GM12873 (cell line): ENCODE measurements around the gene NFATC1.

Source experiments
- CTCF ChIP-seq: IDR thresholded peaks from 2 replicates; pipeline ENCODE4 v1.5.1; 2012; ENCODE audit warnings: low read depth, mild to moderate bottlenecking, moderate library complexity, low read length, control low read depth; ENCODE audit not compliant: insufficient read depth; ENCODE audit errors: missing control alignments

The NFATC1 gene

DNA sequence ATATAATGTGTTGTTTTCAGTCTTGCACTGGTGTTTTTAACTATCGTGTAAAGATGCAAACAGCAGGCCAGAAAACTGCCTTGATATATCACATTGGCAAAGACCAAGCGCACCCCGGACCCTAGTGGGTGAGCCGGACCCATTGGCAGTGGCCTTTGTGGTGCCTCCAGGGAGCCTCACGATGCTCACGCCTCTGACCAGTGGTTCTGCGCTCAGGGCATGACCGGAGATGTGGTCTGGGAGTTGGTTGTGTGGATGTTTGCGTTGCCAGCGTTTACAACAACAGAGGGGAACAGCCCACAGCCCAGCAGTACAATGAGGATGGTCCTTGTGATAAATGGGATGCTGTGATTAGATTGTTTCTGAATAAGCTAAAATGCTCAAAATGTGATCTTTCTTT is 32.6 kb downstream of the NFATC1 start:
- TF ChIP-seq CTCF: no peak

DNA sequence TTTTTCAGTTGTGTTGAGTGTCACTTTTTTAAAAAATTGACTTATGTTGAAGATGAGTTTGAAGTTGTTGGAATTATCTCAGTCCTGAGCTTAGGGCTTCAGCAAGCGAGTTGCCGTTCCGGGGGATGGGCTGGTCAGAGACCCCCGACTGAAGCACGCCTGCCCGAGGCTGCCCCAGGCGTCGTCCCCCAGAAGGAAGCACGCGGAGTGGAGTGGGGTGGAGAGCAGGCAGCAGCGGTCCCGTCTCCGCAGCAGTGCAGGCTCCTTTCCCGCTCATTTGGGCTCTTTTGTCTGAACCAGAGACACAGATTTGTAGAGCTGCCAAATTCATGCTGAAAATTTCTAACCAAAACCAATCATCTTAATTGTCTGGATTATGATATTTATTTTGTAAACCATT is 33.7 kb downstream of the NFATC1 start:
- no peak for TF ChIP-seq CTCF

GRCh38 chr18:79429785-79430281 is 34.1 kb downstream of the NFATC1 start:
- TF ChIP-seq CTCF: no peak

- TF ChIP-seq CTCF: no peak
These were observed 36.8 kb downstream of the NFATC1 start for GRCh38 chr18:79432376-79433120.

GRCh38 chr18:79433431-79433830 is 37.7 kb downstream of the NFATC1 start:
- TF ChIP-seq CTCF: no peak

DNA sequence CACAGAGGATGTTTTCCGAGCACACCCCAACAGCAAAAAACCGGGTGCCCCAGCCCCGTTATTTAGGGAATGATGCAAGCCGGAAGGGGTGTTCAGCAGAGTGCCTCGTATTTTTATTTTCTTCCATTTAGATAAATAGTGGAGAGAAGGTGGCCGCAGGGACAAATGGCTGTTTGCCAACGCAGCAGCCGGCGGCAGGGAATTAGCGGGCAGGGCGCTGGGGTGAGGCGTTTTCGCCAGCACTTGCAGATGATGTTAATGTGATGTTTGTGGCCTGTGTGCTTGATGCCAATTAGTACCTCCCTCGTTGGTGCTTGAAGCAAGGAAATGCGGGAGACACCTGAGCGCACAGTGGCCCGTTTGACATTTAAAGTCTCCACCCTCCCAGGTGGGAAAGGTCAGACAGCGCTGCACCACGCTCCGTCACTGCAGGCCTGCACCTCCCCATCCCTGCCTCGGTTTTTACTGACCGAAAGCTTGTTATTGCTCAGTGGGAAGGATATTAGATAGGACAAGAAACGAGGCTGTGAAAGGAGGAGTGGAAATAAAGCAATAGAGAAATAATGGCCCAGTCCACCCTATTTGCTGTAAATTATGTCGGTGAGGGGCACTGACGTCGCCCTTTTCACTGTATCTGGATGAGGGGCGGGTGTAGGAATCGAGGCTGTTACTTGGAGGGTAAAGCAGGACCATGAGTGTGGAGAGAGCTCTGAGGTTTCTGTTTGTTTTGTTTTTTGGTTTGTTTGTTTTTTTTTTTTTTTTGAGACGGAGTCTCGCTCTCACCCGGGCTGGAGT is 39.1 kb downstream of the NFATC1 start:
- no peak for TF ChIP-seq CTCF

DNA sequence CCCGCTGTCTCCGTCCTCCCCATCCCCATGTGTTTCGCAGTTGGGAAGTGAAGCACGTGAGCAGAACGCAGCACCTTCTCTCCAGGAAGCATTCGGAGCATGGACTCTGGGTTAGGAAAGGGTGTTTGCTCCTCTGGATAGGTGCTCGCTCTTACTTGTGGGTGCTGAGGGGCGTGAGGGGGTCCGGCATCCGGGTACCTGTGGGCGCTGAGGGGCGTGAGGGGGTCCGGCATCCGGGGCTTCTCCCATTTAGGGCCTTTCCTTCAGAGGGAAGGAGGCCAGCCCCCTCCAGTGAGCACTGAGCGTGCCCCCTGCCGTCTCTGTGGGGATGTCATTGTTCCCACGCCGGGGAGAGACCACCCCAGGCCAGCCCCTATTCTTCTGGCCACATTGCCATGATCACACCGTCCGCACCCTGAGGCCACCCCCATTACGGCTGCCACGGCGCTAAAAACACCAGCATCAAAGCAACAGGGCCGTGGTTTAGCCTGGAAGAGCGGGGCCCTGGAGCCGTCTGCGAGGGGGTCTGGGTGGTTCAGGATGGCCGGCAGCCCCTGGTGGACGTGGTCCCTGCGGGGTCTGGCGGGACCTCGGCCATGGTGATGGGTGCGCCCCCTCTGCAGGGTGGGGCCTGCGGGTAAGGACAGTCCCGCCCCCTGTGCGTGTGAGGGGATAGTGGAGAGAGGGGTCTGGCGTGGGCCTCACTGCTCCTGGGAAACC is 41.0 kb downstream of the NFATC1 start:
- TF ChIP-seq CTCF: no peak
